Upper lobe of right lung (tissue), 1 donor: ENCODE results near the gene CD300C. TPM values are rescaled to one million over a fixed set of nuclear protein-coding genes. Genes with fewer than 3 reads are reported as not detected.

Source experiments
- ATAC-seq: fragments of 200-7000 bp; cut with Tn5 transposase; one replicate; pipeline ENCODE4 v1.9.1; 2020; ENCODE audit warnings: mild to moderate bottlenecking, moderate library complexity
- DNase-seq: peaks from one replicate; pipeline ENCODE4 v3.0.0-alpha.2; 2020
- H3K27ac ChIP-seq: fragments of 200-600 bp; one replicate; pipeline ENCODE4 v1.8.0; 2022
- H3K27me3 ChIP-seq: fragments of 200-600 bp; one replicate; pipeline ENCODE4 v1.8.0; 2022; ENCODE audit warnings: mild to moderate bottlenecking
- H3K36me3 ChIP-seq: fragments of 200-600 bp; one replicate; pipeline ENCODE4 v1.8.0; 2022
- H3K4me1 ChIP-seq: fragments of 200-600 bp; one replicate; pipeline ENCODE4 v1.8.0; 2022
- H3K4me3 ChIP-seq: fragments of 200-600 bp; one replicate; pipeline ENCODE4 v1.8.0; 2022; ENCODE audit warnings: mild to moderate bottlenecking
- H3K9me3 ChIP-seq: fragments of 200-600 bp; one replicate; pipeline ENCODE4 v1.8.0; 2022
- intact Hi-C: fragments of 100-400 bp; cut with DNase I; formaldehyde crosslinking; loops from one replicate; pipeline ENCODE4 v1.11.0; 2022
- total RNA-seq: library from RNA; stranded (reverse); fragmentation: NEBNext Ultra II Directional; extraction: Animal tissue kit (Norgen Biotek cat#: 25700); gene quantifications from one replicate; pipeline ENCODE4 v1.2.1, GENCODE V29; 2021
- TF ChIP-seq, protein P1 (sequence below): fragments of 200-600 bp; IDR thresholded peaks from one replicate; pipeline ENCODE4 v1.8.0; 2022; ENCODE audit warnings: antibody characterized with exemption
- donor health status: DM: no; HTN: yes; CAD: no; lungs with severe emphysema.

The CD300C gene
- total RNA-seq, 1 donor from 2014 or later: 8.2 TPM

DNA sequence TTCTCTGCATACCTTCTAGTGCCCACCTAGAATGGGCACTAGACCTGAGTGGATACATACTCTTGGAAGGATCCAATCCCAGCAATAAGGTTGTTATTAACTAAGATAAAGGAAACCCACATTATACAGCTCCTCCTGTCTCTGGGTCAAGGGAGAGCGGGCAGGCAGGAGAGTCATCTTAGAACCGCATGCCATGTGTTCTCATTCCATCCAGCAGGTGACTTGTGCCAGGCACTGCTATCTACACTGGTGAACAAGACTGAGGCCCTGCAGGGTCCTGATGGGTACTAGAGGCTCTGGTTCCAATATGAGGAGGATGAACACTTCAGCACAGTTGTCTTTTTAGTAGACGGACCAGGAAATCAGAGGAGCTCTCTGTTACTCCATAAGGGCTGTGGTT is 27.3 kb upstream of the CD300C start:
- Histone ChIP-seq H3K27ac (no peak overlapping the region), H3K4me1 (peaks cover under 1% of the 10 kb centered on the region), H3K27me3 (no peaks in the 10 kb centered on the region), H3K9me3 (no peaks in the 10 kb centered on the region), H3K36me3 (no peaks in the 10 kb centered on the region), H3K4me3 (no peak overlapping the region)
- intact Hi-C loops: no loop called here
- ATAC-seq (no peak), DNase-seq (no peak)
- TF ChIP-seq, protein P1, sequence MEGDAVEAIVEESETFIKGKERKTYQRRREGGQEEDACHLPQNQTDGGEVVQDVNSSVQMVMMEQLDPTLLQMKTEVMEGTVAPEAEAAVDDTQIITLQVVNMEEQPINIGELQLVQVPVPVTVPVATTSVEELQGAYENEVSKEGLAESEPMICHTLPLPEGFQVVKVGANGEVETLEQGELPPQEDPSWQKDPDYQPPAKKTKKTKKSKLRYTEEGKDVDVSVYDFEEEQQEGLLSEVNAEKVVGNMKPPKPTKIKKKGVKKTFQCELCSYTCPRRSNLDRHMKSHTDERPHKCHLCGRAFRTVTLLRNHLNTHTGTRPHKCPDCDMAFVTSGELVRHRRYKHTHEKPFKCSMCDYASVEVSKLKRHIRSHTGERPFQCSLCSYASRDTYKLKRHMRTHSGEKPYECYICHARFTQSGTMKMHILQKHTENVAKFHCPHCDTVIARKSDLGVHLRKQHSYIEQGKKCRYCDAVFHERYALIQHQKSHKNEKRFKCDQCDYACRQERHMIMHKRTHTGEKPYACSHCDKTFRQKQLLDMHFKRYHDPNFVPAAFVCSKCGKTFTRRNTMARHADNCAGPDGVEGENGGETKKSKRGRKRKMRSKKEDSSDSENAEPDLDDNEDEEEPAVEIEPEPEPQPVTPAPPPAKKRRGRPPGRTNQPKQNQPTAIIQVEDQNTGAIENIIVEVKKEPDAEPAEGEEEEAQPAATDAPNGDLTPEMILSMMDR: no peak

DNA sequence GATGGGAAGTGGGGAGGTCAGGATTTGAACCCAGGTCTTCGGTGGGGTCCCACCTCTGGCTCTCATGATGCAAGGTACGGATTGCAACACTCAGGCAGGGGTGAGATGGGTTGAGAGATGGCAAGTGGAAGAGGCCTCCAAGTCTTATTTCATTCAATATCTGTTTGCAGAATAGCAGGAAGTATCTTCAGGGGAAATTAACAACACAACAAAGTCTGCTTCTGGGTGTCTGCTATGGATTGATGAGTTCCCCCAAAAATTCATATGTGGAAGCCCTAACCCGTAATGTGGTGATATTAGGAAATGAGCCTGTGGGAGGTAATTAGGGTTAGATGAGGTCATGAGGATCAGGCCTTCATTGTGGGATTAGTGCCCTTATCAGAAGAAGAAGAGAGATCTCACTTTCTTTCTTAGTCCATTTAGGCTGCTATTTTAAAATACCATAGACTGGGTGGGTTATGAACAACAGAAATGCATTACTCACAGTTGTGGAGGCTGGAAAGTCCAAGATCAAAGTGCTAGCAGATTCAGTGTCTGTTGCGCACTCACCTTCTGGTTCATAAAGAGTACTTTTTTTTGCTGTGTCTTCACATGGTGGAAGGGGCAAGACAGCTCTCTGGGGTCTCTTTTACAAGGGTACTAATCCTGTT is 25.8 kb upstream of the CD300C start:
- ATAC-seq (no peak), DNase-seq (no peak)
- intact Hi-C loops: no loop called here
- H3K27me3 ChIP-seq: no peaks in the 10 kb centered on the region
- TF ChIP-seq, protein P1: no peak
- H3K4me3 ChIP-seq: no peak overlapping the region
- peaks cover 7% of the 10 kb centered on the region for H3K4me1 ChIP-seq
- H3K36me3 ChIP-seq: no peaks in the 10 kb centered on the region
- no peaks in the 10 kb centered on the region for H3K9me3 ChIP-seq
- no peak overlapping the region for H3K27ac ChIP-seq

DNA sequence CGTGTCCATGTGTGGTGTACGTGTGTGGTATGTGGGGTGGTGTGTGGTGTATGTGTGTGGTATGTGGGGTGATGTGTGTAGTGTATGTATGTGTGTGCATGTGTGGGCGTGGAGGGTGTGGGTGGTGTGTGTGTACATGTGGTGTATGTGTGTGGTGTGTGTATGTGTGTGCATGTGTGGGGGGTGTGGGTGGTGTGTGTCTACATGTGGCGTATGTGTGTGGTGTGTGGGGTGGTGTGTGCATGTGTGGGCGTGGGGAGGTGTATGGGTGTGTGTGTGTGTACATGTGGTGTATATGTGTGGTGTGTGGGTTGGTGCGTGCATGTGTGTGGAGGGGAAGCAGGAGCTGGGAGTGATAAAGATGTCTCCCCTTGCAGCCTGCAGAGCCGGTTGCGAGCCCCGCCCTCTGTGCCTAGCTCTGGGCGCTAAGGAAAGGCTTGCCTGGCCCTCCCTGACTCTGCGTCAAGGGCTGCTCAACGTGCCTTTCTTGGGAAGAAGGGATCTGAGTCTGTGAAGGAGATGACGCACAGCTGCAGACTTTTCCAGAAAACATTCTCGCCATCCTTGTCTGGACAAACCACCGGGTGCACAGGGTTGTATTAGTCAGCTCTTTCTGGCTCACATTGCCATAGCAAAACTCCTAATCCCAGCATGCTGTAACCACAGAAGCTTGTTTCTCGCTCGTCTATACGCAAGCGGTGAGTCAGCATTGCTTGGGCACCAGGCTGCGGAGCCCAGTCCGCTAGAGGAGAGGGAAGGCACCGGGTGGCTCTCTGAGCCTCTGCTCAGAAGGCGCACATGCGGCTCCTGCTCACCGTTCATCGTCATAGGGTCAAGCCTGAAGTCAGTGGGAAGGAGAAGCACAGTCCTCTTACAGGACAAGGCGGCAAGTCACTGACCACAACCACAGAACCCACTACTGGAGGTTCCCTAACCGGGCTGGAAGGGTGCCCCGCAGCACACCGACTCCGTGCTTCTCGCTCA is 23.4 kb upstream of the CD300C start:
- Histone ChIP-seq H3K36me3 (no peaks in the 10 kb centered on the region), H3K27me3 (no peaks in the 10 kb centered on the region), H3K9me3 (no peaks in the 10 kb centered on the region), H3K4me1 (peaks cover 7% of the 10 kb centered on the region), H3K27ac (no peak overlapping the region), H3K4me3 (no peak overlapping the region)
- DNase-seq: no peak
- intact Hi-C loops: no loop called here
- peak; percentile 69 for ATAC-seq
- TF ChIP-seq, protein P1: no peak

DNA sequence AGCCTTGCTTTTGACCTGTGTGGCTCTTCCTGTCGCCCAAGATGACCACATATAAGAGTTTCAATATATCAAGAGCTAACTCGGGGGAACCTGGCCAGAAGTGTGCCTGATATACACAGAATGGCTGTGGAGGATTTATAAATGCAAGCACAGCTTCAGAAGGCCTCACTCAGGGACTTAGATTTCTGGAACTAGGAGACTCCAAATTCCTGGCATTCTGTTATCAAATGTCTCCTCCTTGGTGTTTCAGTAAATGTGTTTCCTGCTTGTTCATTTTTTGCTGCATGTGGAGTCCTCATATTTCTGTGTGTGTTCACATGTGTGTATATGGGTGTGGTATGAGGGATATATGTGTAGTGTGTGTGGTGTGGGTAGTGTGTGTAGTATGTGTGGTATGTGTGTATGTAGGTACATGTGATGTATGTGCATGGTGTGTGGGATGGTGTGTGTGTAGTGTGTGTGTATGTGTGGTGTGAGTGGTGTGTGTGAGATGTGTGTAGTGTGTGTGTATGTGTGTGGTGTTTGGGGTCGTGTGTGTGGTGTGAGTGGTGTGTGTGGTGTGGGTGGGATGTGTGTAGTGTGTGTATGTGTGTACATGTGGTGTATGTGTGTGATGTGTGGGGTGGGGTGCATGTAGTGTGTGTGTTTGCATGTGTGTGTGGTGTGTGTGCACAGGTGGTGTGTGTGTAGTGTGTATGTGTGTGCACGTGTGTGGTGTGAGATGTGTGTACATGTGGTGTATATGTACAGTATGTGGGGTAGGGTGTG is 22.4 kb upstream of the CD300C start:
- H3K36me3 ChIP-seq: no peaks in the 10 kb centered on the region
- no peaks in the 10 kb centered on the region for H3K9me3 ChIP-seq
- intact Hi-C loops: no loop called here
- no peak for ATAC-seq
- peaks cover 7% of the 10 kb centered on the region for H3K4me1 ChIP-seq
- H3K27me3 ChIP-seq: no peaks in the 10 kb centered on the region
- no peak for DNase-seq
- H3K4me3 ChIP-seq: no peak overlapping the region
- no peak overlapping the region for H3K27ac ChIP-seq
- TF ChIP-seq, protein P1: no peak

DNA sequence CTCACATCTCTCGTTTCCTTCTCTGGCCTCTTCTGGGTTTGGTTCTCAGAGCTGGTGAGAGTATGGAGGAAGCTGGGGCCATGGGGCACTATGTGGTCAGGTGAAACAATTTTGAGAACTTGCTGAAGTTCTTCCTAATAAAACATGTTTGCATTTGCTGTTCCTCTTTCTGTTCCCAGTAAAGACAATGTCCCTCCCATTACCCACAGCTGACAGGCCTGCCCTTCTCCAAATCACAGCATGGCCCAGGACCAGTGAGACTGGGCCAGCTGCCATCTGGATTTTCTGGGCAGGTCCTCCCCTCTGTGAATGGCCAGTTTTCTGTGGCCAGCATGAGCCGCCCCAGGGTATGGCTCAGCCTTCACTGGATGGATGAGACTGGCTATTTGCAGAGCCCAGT is 21.5 kb upstream of the CD300C start, which contains the start of gene CD300H:
TSS of gene CD300H (minus strand) at position 113 of the 400 bp plus-strand sequence.
- peak; percentile 45 for ATAC-seq
- Histone ChIP-seq H3K4me3 (no peak within 1 kb of the TSS), H3K9me3 (no peaks in the 10 kb centered on the region), H3K4me1 (peaks cover 7% of the 10 kb centered on the region), H3K27ac (no peak within 1 kb of the TSS), H3K27me3 (no peaks in the 10 kb centered on the region), H3K36me3 (no peaks in the 10 kb centered on the region)
- TF ChIP-seq, protein P1: no peak
- intact Hi-C loops: no loop called here
- DNase-seq: no peak
